Activated gamma-delta T cell treated with anti-CD3 and anti-CD28 coated beads, Interleukin-2, amount 50 U/mL, for 16 hours (primary cell): ENCODE data around the gene PLEK.
A peak's percentile ranks its signal among the peaks of the same experiment; 100 is the strongest.

ENCODE experiments used
- DNase-seq: peaks from one replicate; pipeline ENCODE4 v3.0.0-alpha.2; 2020; ENCODE audit warnings: low read depth

PLEK gene

DNA sequence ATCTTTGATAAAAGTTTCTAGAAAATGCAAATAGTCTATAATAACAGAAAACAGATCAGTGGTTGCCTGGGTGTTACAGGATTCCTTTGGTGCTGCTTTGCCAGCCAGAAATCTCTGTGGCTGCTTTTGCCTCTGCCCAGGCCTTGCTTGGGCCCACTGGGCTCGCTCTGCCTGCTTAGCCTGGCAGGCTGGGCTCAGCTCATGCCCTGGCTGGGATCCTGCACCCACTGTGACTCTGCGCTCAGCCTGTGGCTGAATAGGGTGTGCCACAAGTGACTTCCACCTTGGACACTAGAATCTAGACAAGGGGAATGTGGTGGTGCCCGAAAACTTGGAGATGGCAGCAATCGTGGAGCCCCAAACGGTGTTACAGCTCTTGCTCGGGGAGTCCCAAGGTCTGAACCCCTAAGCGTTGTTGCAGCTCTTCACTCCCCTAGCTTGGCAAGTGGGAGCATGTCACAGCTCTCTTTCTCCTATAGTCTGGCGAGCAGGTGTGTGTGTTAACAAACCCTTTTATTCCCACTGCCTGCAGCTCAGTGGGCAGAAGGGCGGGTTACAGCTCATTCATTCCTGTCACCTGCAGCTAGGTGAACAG is 51.1 kb downstream of the PLEK start:
- no peak for DNase-seq

GRCh38 chr2:68417926-68418325 is 52.8 kb downstream of the PLEK start:
- no peak for DNase-seq

DNA sequence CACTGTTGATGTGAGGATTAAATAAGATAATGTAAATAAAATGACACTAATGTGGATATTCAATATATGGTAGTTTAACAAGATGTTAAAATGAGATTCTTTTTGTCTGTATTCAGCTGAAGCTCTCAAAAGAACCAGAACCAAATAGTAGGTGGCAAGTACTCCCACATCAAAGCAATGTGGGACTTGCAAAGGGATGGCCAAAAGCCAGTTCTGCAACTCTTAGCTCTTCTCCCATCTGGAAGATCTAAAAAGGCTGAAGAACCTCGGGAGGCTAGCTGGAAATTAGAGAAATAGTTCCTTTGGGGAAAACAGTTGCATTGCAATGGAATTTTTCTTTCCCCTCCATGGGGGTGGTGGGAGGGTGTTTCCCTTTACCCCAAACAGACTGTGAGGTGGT is 53.3 kb downstream of the PLEK start:
- no peak for DNase-seq

DNA sequence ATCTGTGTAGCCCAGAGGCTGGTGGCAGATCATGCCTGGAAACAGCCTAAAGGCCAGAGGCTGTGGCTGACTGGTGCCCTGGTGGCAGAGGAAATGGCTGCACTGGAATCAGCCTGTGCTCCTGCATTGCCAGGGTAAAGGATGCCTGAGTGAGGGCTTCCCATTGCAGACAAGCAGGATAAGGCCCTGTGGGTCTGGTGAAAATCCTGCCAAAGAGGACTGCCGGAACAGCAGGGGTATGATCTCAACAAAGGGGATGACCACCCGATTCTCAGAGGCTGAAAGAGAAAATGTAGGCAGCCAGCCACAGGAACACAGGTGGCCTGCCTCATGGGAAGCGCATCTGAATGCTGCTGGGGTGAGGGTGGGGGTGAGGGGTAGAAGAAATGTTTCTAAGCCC is 53.8 kb downstream of the PLEK start:
- no peak for DNase-seq

DNA sequence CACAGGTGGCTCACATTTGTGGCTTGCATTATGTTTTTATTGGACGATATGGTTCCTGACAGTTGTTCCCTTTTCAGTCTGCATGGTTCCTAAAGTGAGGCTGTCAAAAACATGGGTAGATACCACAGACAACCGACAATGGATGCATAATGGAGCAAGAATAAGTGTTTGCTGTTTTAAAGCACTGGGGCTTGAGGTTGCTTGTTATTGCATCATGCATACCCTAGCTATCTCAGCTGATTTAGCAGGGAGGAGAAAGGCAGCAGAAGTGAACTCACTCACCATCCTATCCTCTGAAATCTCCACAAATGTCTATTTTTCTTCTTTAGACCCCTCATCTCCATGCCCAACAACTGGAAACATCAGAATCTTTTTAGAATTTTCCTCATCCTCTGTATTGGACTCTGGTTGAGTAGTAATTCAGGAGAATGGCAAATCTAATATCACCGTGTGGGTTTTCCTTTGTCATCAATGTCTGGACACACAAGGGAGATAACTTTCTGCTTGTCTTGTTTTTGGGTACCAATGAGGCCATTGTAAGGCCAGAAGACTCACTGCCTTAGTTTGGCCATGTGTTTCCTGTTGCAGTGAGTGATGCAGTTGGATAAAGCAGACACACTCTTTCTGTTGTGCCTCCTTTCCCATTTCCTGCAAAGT is 55.3 kb downstream of the PLEK start:
- no peak for DNase-seq

- DNase-seq = no peak
Measured at GRCh38 chr2:68423966-68424650, 59.0 kb downstream of the PLEK start.

DNA sequence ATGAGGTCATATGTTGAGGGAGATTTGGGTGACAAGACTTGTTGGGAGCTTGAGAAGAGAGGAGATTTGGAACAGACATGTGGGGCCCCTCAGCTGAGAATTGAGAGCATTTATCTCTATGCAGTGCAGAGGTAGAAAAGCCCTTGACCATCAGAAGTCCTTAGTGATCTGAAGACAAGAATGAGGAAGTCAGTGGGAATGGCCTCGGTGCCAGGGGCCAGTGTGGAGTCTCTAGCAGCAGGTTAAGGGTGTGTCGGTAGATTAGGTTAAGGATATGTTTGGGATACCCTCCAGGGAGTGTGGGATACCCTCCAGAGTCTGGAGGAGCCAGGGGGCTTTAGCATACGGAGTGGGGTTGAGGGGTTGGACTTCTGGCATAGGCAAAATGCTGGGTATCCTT is 60.4 kb downstream of the PLEK start:
- no peak for DNase-seq

DNA sequence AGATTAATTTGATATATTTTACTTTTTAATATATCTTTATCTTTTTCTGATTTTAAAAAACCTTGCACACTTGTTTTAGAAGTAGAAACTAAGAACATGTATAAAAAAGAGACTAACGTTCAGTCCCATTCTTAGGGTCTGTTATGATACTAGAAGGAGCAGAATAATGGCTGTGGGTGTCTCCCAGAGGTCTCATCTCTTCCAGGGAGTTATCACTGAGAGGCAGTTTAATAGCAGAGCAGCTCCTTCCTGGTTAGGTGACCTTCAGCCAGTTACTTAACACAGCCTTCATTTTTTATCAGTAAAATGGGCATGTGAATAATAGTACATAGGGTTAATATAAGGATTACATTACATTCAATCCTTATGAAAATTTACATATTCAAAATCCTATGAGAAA is 61.4 kb downstream of the PLEK start:
- no peak for DNase-seq

DNA sequence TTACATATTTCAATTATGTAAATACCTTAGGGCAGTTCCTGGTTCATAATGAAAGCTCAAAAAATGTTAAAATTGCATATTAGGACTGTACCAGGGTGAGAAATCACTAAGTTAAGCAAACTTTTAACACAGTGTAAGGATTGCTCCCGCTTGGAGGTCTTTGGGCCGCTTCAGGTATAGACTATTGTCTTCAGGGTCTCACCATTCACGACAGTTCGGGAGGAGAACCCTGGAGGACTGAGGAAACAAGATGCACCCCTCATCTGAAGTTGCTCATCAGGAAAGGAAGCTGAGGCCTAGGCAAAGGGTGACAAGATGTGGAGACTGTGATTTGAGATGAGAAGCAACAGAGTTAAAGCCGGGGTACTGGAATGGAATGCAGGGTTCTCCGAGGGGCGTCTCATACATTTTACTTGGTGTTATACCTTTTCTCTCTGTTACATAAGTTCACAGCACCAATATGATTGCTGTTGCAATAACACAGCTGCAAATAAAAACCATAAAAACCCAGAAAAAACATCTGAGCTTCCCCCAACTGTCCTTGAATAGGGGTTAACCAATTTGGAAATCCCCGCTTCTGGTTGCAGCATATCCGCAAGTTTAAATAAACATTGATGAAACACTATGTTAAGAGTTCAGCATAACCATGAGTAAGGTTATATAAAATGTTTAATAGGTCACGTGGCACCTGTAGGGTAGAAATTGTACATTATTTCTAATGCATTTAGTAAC is 61.9 kb downstream of the PLEK start:
- no peak for DNase-seq

- no peak for DNase-seq
Measured at GRCh38 chr2:68428126-68428525, 63.0 kb downstream of the PLEK start.

- DNase-seq = no peak
Measured at GRCh38 chr2:68428746-68429145, 63.7 kb downstream of the PLEK start.

- no peak for DNase-seq
Measured at GRCh38 chr2:68429311-68429826, 64.3 kb downstream of the PLEK start.

DNA sequence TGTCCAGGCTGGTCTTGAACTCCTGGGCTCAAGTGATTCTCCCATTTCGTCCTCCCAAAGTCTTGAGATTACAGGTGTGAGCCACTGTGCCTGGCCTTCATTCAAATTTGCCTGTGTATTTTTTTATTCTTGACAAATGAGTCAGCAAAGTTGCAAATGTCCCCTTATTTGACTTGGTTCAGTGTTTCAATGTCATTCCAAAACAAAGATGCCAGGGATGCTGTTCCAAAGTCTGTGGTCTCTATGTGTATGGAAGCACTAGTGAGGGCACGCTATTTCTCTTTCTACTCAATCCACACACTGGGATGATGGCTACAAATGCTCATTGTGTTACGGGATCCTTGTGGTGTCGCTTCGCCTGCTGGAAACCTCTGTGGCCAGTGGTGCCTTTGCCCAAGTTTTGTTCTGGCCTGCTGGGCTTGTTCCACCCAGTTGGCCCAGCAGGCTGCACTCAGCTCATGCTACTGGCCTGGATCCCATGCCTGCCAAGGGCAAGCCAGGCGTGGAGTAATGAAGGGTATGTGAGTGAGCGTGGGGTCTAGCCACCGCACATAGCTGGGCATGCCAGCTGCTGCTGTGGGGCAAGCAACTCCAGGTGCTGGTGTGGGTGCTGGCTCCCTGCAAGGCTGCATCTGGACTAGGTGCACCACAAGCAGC is 66.4 kb downstream of the PLEK start:
- no peak for DNase-seq

DNA sequence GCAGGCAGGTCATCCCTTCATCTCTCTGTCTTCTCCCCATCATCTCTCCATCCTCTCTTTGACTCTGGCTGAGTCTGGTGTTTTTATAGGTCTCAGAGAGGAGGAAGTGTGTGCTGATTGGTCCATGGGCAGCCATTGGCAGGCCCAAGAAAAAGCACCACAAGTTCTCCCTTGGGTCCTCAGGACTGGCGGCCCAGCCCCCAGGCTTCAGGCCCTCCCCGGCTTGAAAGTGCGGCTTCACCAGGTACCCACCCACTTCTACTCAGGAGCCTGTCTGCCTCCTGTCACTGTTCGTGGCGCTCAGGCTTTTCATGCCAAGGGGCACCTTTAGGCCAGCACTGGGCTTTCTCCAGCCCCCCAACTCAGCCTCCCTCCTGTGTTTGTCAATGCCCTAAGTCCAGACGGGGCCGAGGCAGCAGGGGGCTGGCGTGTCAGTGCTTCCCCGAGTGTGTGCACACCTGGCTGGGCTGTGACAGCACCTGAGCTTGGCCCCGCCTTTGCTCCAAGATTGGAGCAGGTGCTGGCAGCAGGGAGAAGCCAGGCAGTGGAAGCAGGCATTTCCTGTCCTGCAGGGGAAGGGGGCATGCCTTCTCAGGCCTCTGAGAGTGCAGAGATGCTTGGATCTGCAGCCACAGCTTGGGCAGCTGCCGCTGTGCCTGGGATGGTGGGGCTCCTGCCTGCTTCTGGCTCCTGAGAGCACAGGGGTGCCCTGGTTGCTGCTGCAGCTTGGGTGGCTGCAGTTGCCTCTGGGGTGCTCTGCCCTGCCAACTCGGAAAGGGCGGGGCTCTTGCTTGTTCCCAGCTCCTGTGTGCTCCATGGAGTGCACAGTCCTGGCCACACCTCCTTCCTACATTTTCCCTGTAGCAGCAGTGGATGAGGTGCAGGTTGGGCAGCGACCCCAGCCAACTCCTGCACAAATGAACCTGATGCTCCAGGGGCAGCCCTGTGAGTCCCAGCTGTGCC is 67.9 kb downstream of the PLEK start:
- DNase-seq = no peak

DNA sequence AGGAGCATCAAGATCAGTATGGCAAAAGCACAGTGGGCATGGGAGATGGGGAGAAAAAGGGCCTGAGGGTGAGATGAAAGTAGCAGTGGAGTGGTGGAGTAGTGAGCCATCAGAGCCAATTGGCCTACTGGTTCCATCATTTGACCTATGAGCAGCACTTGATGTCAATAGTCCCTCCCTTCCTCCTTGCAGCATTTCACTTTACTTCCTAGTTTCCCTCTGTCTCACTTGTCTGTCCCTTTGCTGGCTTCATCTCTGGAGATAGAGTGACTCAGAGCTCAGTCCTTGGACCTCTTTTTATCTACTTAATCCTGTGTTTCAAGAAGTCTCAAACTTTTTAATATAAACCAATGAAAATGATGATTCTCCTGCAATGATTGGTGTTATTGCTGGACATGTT is 69.9 kb downstream of the PLEK start:
- no peak for DNase-seq

GRCh38 chr2:68435615-68436014 is 70.5 kb downstream of the PLEK start:
- DNase-seq = no peak

DNA sequence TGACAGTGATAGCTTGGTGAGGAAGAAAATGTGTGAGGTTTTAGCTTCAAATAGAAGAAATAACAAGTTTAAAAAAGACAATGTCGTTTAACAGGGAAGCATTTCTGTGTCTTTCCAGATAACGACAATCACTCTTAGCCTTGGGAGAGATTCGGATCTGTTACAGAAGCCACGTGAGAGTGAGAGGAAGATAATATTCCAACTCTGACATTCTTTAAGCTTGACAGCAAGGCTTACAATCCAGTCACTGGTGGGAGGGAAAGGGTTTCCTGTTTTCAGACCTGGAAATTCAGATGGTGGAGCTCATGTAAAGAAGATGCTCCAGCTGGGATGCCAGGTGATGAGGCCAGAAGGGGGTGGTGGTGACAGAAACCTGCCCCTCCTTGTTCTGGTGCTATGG is 71.2 kb downstream of the PLEK start:
- DNase-seq = no peak

- DNase-seq = no peak
Measured at GRCh38 chr2:68438455-68439303, 73.6 kb downstream of the PLEK start.

- peak; percentile 82 for DNase-seq
Measured at GRCh38 chr2:68441179-68441993, 76.3 kb downstream of the PLEK start.
